WI38 (cell line): ENCODE results near the gene KIAA1614.

Experiments used
- H3K4me3 ChIP-seq: 2 replicates; pipeline ENCODE4 v1.5.1; 2011; ENCODE audit warnings: low read depth, mild to moderate bottlenecking, control low read depth, low read length
- CTCF ChIP-seq: IDR thresholded peaks from 2 replicates; pipeline ENCODE4 v1.5.1; 2012; ENCODE audit warnings: low read depth, mild to moderate bottlenecking, control low read depth, low read length

The KIAA1614 gene

DNA sequence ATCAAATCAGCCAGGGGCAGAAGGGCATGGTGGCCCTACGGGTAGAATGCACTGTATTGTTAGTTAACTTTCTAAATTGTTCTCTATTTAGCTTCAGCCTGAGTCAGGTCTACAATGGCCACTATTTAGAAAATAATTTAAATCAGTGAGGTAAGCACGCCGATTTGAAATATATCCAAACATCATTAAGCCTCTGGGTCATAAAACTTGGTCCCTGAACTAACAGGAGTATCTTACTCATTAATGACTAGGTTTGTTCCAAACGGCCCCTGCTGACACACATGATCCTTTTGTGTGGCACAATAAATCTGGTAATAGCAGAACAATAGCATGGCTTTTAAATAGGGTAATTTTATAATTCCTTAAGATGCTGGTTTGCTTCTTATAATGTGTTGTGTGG, 61.5 kb downstream of the KIAA1614 start:
- no peak for TF ChIP-seq CTCF

DNA sequence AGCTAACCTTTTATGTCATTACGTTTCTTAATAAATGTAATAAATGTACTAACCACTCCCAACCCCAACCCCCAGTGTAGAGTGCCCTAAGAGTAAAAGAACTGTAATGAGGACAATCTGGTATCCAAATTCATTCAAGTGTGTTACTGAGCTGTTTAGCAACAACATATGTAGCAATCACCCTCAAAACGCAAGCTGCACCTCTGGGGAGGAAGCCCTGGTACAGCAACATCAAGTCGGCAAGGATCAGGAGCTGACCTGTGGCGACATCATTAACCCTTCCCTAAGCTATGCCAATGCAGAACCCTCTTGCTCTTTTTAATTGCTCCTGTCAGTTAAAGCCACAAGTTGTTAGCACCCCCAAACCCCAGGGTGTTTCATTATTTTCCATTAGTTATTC, 62.9 kb downstream of the KIAA1614 start:
- no peak for TF ChIP-seq CTCF
- H3K4me3 ChIP-seq: no peak overlapping the region

More for the DNA sequence above, 61.5 kb downstream of the KIAA1614 start:
- no peak overlapping the region for H3K4me3 ChIP-seq

DNA sequence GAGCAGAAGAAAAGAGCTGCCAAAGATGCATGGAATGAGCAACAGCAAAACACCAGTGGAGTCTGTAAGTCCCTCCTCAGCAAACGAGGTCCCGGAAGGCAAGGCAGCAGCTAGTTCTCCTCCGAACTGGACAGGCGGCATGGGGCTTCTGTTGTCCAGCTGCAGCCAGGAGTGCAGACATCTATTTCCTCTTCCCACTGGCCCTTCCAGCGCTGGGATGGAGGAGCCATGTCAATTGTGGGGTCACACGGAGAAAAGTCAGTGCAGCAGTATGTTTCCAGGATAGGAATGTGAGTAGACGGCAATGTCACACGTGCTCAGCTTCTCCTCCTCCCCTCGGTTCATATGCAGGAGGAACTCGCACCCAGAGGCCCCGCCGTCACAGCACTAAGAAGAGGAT, 63.5 kb downstream of the KIAA1614 start:
- no peak overlapping the region for H3K4me3 ChIP-seq
- TF ChIP-seq CTCF: no peak

- TF ChIP-seq CTCF: no peak
- H3K4me3 ChIP-seq: no peak overlapping the region
Observed at GRCh38 chr1:180976732-180977357, 64.1 kb downstream of the KIAA1614 start.

DNA sequence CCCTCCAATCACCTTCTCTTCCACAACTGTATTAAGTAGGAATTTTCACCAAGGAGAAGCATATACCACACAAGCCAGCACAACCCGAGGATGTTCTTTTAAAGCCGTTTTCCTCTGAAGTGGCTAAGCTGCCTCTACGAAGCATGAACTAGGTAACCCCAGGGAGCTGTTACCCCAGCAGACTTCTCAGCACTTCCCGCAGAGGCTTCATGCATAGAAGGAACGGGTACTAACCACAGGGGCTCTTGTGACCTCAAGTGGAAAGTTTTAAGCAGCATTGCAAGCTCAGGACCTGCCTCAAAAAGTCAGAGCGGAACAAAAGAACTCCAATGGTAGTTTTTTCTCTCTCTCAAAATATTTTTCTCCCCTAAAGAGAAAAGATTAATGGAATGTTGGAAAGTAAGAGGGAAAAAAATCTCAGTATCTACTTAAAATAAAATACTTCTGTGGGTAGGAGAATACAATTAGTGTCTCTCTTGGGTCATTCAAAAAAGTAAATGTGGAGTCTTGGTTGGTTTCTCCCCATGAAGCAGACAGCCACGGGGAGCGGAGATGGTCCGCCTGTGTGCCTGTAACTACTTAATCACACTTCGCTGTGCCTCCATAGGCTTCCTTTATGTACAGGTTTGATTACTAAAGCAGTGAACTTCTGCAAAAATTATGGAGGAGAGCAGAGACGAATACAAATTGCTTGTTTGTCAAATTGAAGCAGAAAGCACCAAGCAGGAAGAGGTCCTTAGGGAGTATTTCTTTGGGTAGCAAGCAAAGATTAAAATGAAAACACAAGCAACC, 69.1 kb downstream of the KIAA1614 start:
- H3K4me3 ChIP-seq: no peak overlapping the region
- TF ChIP-seq CTCF: no peak

DNA sequence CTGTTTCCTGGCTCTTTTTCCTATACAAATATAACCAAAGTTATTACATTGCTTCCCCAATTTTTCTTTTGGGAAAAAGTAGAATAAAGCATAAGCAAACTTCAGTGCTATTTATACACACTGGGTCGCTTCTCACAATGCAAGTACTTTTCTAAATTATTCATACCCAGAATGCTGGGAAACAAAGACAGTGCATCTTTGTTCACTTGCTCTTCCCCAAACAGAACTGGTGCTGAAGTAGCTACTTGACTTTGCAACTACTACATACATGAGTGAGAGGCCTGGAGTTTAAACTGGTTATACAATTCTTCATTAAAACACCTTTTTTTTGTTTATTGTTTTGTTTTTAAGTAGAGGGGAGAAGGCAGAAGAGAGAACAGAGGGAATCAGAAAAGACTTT, 69.7 kb downstream of the KIAA1614 start:
- TF ChIP-seq CTCF: no peak
- H3K4me3 ChIP-seq: no peak overlapping the region

- no peak for TF ChIP-seq CTCF
- H3K4me3 ChIP-seq: no peak overlapping the region
Observed at GRCh38 chr1:180988253-180988752, 75.6 kb downstream of the KIAA1614 start.
